Glutamatergic neuron (in vitro differentiated cells): ENCODE measurements around the gene SLC25A34. TPM values are rescaled to one million over a fixed set of nuclear protein-coding genes. Genes with fewer than 3 reads are reported as not detected.

ENCODE experiments used
- DNase-seq: peaks from one replicate; pipeline ENCODE4 v3.0.0; 2022
- H3K27ac Mint-ChIP-seq: one replicate; pipeline ENCODE4 v1.8.0; 2020; ENCODE audit warnings: mild to moderate bottlenecking, mixed read lengths, inconsistent platforms; ENCODE audit not compliant: unreplicated experiment
- H3K27me3 Mint-ChIP-seq: one replicate; pipeline ENCODE4 v1.8.0; 2020; ENCODE audit warnings: mild to moderate bottlenecking, moderate library complexity, mixed read lengths, inconsistent platforms; ENCODE audit not compliant: unreplicated experiment
- H3K36me3 Mint-ChIP-seq: one replicate; pipeline ENCODE4 v1.8.0; 2020; ENCODE audit warnings: mild to moderate bottlenecking, mixed read lengths, inconsistent platforms; ENCODE audit not compliant: unreplicated experiment
- H3K4me1 Mint-ChIP-seq: one replicate; pipeline ENCODE4 v1.8.0; 2020; ENCODE audit warnings: mild to moderate bottlenecking, low read depth, mixed read lengths, inconsistent platforms; ENCODE audit not compliant: unreplicated experiment
- H3K4me3 Mint-ChIP-seq: one replicate; pipeline ENCODE4 v1.8.0; 2020; ENCODE audit warnings: mild to moderate bottlenecking, mixed read lengths, inconsistent platforms; ENCODE audit not compliant: unreplicated experiment
- H3K9me3 Mint-ChIP-seq: one replicate; pipeline ENCODE4 v1.8.0; 2020; ENCODE audit warnings: mild to moderate bottlenecking, moderate library complexity, mixed read lengths, inconsistent platforms; ENCODE audit not compliant: unreplicated experiment
- total RNA-seq: library from RNA; stranded (reverse); fragmentation: NEBNext Ultra II Directional; extraction: Animal tissue kit (Norgen Biotek cat#: 25700); gene quantifications from one replicate; pipeline ENCODE4 v1.2.1, GENCODE V29; 2021; ENCODE audit not compliant: unreplicated experiment
- TF ChIP-seq, protein P1 (sequence below): fragments of 200-600 bp; sonication (generic); IDR thresholded peaks from one replicate; pipeline ENCODE4 v1.5.0; 2021; ENCODE audit not compliant: partially characterized antibody, unreplicated experiment

The SLC25A34 gene
- total RNA-seq, 1 donor from 2014 or later, result 4.1 TPM

DNA sequence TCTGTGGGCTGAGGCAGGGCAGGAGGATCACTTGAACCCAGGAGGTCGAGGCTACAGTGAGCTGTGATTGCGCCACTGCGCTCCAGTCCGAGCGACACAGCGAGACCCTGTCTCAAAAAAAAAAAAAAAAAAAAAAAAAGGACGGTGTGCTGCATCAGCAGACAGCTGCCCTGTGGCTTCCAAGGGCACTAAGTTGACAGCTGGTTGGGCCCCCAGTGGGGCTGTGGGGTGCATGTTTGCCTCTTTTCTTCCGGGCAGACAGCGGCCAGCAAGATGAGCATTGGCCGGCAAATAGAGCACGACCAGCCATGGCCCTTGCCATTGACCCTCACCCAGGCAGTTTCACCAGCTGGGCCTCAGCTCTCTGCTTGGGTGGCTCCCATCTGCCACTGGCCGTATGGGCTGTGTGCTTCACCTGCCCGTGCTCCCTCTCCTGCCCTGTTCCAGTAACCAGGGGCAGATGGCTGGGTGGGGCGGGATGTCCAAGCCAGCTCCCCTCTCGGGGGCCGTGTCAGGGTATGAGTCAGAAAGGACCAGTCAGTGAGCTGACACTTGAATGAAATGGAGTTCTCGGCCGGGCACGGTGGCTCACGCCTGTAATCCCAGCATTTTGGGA, 12.3 kb upstream of the SLC25A34 start:
- DNase-seq, result peak; percentile 90
- peaks cover 6% of the 10 kb centered on the region for H3K27me3 Mint-ChIP-seq
- TF ChIP-seq, protein P1, sequence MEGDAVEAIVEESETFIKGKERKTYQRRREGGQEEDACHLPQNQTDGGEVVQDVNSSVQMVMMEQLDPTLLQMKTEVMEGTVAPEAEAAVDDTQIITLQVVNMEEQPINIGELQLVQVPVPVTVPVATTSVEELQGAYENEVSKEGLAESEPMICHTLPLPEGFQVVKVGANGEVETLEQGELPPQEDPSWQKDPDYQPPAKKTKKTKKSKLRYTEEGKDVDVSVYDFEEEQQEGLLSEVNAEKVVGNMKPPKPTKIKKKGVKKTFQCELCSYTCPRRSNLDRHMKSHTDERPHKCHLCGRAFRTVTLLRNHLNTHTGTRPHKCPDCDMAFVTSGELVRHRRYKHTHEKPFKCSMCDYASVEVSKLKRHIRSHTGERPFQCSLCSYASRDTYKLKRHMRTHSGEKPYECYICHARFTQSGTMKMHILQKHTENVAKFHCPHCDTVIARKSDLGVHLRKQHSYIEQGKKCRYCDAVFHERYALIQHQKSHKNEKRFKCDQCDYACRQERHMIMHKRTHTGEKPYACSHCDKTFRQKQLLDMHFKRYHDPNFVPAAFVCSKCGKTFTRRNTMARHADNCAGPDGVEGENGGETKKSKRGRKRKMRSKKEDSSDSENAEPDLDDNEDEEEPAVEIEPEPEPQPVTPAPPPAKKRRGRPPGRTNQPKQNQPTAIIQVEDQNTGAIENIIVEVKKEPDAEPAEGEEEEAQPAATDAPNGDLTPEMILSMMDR, result no peak
- peak overlapping the region; percentile 88 for H3K27ac Mint-ChIP-seq
- H3K36me3 Mint-ChIP-seq, result peaks cover 4% of the 10 kb centered on the region
- H3K9me3 Mint-ChIP-seq, result peaks cover 12% of the 10 kb centered on the region
- peak overlapping the region; percentile 71 for H3K4me3 Mint-ChIP-seq
- H3K4me1 Mint-ChIP-seq, result peaks cover 29% of the 10 kb centered on the region

DNA sequence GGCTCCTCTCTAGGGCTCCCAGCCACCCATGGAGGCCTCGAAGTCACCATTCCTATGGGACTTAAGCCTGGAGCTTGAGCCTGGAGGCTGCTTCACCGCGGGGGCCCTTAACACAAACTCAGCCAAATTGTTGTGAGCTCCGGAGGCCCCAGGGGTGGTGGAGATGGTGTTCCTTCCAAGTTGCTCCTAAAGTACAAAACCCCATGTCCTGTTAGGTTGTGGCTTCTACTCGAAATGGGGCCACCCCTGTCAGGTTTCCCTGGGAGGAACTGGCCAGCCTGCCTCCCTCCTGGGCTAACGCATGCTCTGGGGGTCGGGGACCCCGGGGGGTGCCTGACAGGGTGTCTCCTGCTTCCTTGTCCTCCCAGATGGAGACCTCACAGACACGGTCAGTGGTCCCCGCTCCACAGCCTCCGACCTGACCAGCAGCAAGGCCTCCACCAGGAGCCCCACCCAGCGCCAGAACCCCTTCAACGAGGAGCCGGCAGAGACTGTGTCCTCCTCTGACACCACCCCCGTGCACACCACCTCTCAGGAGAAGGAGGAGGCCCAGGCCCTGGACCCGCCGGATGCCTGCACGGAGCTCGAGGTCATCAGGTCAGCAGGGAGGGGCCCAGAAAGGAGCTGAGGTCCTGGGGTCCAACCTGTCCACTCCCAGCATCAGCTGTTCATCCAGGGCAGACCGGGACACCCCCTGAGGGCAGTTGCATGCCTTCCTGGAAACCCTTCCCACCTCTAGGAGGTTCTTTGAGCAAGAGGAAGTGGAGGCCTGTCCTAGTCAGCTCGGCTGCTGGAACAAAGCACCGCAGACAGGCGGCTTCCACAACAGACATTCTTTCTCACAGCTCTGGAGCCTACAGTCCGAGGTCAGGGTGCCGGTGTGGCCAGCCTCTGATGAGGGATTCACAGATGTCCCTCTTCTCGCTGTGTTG, 10.8 kb upstream of the SLC25A34 start:
- Mint-ChIP-seq H3K27me3 (peaks cover 6% of the 10 kb centered on the region), H3K27ac (peak overlapping the region; percentile 53), H3K4me3 (peak overlapping the region; percentile 37), H3K4me1 (peaks cover 29% of the 10 kb centered on the region), H3K9me3 (peaks cover 18% of the 10 kb centered on the region), H3K36me3 (peaks cover 4% of the 10 kb centered on the region)
- TF ChIP-seq, protein P1, result no peak
- DNase-seq, result no peak

DNA sequence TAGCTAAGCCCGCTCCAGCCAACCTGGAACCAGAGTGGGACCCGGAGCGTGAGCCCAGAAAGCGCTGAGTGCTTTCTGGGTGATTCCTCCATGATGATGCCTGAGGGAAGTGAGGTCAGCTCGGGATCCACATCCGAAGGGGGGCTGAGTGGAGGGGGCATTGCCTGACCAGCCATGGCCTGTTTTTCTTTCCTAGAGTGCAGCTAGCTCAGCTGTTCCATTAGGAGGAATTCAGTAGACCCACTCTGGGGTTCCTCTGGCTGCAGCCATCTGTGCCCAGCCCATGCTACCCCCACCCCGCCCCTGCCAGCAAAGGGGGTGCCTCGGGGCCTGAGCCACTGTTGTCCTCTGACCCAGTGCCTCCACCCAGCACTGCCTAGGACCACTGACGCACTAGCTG, 9.6 kb upstream of the SLC25A34 start:
- no peak for DNase-seq
- Mint-ChIP-seq H3K4me1 (peaks cover 27% of the 10 kb centered on the region), H3K4me3 (peak overlapping the region; percentile 68), H3K36me3 (peaks cover 4% of the 10 kb centered on the region), H3K9me3 (peaks cover 17% of the 10 kb centered on the region), H3K27me3 (peaks cover 6% of the 10 kb centered on the region), H3K27ac (peak overlapping the region; percentile 72)
- TF ChIP-seq, protein P1, result no peak

DNA sequence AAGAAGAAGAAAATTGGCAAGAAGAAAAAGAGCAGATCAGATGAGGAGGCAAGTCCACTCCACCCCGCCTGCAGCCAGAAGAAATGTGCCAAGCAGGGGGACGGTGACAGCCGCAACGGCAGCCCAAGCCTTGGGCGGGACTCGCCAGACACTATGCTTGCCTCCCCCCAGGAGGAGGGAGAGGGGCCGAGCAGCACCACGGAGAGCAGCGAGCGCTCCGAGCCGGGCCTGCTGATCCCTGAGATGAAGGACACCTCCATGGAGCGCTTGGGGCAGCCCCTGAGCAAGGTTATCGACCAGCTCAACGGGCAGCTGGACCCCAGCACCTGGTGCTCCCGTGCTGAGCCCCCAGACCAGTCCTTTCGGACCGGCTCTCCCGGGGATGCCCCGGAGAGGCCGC, 9.0 kb upstream of the SLC25A34 start:
- peaks cover 4% of the 10 kb centered on the region for H3K36me3 Mint-ChIP-seq
- H3K9me3 Mint-ChIP-seq, result peaks cover 15% of the 10 kb centered on the region
- peaks cover 27% of the 10 kb centered on the region for H3K4me1 Mint-ChIP-seq
- TF ChIP-seq, protein P1, result no peak
- no peak for DNase-seq
- H3K27ac Mint-ChIP-seq, result peak overlapping the region; percentile 72
- H3K27me3 Mint-ChIP-seq, result peaks cover 6% of the 10 kb centered on the region
- peak overlapping the region; percentile 68 for H3K4me3 Mint-ChIP-seq

DNA sequence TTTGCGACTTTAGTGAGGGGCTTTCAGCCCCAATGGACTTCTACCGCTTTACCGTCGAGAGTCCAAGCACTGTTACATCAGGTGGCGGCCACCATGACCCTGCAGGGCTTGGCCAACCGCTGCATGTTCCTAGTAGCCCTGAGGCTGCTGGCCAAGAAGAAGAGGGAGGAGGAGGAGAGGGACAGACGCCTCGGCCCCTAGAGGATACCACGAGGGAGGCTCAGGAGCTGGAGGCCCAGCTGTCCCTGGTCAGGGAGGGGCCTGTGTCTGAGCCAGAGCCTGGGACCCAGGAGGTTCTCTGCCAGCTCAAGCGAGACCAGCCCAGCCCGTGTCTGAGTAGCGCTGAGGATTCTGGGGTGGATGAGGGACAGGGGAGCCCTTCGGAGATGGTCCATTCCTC, 8.6 kb upstream of the SLC25A34 start:
- peaks cover 4% of the 10 kb centered on the region for H3K36me3 Mint-ChIP-seq
- DNase-seq, result no peak
- H3K4me3 Mint-ChIP-seq, result no peak overlapping the region
- H3K9me3 Mint-ChIP-seq, result peaks cover 15% of the 10 kb centered on the region
- H3K4me1 Mint-ChIP-seq, result peaks cover 27% of the 10 kb centered on the region
- no peak overlapping the region for H3K27ac Mint-ChIP-seq
- TF ChIP-seq, protein P1, result no peak
- H3K27me3 Mint-ChIP-seq, result peaks cover 6% of the 10 kb centered on the region
